EL (cell line): ENCODE results near the gene MFNG.
"Not testable (repeated sequence)": the region's sequence is repeated elsewhere in the genome, so short reads cannot be mapped to it uniquely, and the experiment has no call there.

Experiments
- DNase-seq: peaks from one replicate; pipeline ENCODE4 v3.0.0-alpha.2; 2016

Gene MFNG

DNA sequence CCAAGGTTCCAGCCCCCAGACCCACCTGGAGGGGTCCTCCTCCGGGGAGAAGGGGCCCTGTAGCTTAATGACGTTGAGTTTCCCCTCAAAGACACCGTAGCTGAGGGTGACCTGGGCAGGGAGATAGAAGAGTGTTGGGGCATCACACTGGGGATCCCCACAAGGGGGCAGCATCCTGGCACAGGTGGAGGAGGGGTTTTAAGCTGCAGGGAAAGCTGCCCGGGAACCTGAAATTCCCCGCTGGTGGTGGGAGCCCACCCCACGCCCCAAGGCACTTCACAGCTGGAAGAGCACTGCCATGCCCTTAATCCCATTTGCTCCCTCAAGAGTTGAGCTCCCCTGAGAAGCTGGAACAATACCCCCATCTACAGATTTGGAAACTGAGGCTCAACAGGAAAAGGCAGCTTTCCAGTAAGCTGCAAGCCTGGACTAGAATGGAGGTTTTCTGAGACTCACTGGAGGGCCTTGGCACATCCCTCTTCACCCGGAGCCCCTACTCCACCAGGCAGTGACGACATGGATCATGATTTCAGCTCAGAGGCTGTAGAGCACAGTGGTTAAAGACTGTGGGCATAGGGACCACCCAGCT lies 13.7 kb downstream of the MFNG start:
- peak; percentile 48 for DNase-seq

DNA sequence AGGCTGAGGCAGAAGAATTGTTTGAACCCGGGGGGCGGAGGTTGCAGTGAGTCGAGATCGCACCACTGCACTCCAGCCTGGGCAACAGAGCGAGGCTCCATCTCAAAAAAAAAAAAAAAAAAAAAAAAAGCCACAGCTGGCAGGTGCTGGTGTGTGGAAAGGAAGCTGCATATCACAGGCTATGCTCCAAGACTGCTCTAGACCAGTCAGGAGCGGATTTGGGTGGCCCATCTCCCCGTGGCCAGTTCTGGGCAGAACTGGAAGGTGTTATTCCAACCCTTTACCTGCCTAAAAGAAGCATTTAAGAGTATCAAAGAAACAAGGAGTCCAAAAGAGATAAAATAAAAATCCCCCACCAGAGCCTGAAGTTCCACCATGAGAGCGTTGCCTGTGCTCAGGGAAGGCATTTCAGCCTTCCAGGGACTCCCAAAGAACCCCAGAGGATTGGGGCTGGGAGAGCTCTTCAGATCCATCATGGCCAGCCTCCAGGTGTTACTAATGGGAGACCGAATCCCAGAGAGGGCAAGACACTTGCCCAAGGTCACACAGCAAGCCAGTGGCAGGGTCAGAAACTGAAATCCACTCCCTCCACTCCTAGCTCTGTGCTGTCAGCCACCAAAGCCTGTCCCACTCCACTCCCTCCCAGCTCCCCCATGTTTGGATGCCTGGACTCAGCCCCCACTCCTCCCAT lies 14.3 kb downstream of the MFNG start:
- no peak for DNase-seq

DNA sequence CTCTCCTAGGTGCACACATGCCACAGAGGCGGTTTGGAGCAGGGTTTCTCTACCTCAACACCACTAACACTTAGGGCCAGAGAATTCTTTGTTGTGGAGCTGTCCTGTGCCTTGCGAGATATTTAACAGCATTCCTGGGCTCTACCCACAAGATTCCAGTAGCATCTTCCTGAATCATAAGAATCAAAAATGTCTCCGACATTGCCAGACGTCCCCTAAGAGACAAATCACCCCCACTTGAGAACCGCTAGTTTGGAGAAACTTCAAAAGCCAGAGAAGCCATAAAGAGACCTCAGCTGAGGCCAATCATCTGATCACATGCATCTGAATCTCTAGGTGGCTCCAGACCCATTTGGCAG lies 16.1 kb downstream of the MFNG start:
- DNase-seq, result no peak

DNA sequence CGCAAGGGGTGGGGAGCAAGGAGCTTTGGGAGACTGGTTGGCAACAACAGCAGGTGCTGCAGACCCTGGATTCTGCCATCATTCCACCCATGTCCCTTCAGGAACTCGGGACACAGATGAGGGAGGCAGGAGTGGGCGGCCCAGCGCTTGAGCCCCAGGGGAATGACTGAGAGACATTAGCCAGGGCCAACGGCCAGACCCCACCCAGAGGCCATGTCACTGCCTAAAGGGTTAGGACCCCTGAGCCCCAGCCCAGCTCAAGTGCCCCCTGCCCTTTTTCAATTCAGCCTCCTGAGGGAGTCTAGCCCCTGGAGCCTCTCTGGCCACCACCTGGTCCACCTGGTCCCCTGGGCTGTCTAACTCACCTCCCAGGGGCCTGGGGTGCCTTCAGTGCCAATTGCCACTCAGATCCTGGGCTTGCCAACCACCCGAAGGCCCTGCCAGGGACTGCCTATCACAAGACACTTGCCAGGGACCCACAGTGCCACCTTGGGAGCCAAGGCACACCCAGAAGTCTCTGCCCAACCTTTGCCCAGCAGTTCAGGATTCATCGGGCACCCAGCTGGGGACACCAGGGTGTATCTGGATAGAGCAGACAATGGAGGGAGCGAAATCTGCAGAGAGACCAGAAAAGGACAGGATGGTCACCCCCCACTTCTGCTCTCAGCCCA lies 16.6 kb downstream of the MFNG start:
- DNase-seq, result no peak

DNA sequence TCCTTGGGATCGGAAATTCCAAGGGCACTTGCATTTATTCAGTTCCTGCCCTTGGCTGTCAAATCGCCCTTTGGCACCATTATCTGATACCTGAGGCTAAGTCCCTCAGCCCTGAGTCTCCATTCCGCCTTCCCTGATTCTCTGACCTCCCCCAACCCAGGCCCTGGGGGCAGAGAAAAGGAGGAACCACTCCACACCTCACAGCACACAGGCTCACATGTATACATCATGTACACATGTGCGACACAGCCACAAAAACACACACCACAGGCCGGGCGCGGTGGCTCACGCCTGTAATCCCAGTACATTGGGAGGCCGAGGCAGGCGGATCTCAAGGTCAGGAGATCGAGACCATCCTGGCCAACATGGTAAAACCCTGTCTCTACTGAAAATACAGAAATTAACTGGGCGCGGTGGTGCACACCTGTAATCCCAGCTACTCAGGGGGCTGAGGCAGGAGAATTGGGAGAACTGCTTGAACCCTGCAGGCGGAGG lies 17.9 kb downstream of the MFNG start:
- DNase-seq, result not testable (repeated sequence)

DNA sequence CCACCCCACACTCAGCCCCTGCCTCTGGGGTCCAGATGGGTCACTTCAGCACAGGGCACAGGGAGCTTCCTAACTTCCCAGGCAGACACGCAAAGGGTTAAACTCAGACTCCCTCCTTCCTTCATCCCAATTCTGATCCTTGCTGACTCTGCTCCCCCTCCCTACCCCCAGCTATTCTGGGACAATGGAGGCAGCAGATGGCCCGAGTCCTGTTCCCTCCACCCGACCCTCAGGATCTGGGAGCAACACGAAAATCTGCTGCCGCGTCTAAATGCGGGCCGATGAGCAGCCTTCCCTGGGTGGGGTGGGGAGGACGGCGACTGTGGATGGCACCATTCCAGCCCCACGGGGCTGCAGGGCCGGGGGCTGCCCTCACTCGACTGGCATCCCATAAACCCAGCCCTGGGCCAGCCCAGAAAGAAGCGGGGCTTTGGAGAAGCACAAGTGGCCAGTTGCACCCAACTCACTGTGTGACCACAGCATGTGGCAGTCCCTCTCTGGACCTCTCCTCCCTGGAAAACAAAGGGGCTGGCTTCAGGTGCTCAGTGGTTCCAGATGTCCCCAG lies 18.7 kb downstream of the MFNG start:
- DNase-seq, result no peak

DNA sequence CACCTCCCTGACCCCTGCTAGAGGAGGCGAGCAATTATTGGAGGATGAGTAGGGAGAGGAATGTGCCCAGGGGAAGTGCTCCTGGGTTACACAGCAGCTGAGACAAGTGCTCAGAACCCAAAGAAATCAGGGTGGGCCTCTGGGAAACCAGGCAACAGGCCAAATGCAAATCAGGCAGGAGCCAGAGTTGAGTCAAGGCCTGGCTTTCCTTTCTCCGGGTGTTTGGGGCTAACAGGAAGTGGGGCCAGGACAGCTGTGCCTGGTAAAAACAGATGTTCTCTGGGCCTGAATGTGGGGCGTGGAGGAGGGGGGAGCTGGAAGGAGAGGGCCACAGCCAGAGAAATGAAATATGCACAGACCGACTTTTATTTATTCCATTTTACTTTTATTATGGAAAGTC lies 22.0 kb downstream of the MFNG start:
- peak; percentile 19 for DNase-seq

DNA sequence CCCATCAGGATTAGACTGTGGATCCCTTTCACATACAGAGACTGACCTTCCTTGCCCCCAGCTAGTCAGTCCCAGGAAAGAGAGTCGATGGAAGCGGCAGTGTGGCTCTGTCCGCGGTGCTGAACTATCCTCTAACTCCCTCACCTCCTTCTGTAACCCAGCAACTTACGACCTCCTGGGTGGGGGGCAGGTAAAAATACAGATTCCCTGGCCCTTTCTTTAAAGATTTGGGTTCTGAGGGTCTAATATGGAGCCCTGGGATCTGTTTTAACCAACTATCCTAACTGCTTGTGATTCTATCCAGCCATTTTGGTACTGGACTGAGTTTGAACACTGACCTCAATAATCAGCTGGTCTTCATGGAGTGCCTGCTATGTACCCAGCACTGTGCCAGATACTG lies 23.2 kb downstream of the MFNG start:
- DNase-seq, result peak; percentile 41

DNA sequence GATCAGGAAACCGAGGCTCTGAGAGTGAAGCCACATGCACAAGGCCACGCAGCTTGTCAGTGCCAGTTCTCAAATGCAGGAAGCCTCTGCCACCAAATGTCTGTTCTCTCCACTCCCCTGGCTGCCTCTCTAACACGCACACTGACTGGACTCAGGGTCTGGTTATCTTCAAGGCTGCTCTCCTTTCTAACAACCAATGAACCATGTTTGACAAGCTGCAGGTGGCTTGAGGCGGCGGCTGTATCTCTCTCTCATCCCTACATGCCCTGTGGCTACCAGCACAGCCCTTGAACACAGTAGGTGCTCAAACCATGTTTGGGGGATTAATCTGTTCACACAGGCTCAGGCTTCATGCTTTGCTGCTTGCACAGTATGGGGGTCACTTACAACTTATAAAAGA lies 23.7 kb downstream of the MFNG start:
- no peak for DNase-seq

DNA sequence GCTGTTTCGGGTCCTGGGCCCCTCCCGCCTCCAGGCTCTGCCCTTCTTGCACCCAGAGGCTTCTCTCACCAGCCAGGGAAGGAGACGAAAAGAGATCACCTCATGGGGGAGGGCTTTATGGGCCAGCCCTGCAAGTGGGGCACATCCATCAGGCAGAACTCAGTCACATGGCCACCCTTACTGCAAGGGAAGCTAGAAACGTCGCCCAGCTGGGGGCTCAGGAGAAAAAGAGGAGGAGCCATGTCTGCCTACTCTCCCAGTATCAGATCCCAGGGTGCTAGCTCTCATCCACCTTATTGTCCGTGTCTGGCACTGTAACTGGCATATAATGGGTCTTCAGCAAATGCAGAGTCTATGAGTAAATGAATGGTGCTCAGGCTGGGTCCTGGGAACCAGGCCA lies 24.2 kb downstream of the MFNG start:
- no peak for DNase-seq

DNA sequence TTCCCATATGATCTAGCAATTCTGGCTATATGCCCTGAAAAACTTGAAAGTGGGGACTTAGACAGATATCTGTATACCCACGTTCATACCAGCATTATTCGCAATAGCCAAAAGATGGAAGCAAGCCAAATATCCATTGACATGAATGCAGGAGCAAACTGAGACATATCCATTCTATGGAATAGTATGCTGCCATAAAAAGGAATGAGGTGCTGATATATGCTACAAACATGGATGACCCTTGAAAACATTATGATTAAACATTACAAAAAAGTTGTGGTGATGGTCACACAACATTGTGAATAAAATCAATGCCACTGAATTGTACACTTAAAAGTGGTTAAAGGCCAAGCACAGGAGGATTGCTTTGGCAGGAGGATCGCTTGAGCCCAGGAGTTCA lies 25.5 kb downstream of the MFNG start:
- no peak for DNase-seq

DNA sequence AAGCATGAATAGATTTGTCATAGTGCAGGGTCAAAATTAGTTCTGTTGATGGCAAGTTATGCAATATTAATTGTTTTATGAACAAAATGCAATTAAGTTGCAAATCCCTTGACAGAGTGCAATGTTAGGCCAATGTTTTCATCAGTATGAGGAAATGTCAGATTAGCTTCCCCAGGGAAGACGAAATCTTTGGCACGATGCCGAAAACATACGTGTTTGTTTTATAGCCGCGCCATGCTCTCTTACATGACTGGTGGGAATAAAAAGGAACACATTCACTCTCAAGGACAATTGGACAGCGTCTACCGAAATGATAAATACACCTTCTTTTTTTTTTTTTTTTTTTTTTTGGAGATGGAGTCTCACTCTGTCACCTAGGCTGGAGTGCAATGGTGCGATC lies 27.0 kb downstream of the MFNG start:
- DNase-seq, result no peak

DNA sequence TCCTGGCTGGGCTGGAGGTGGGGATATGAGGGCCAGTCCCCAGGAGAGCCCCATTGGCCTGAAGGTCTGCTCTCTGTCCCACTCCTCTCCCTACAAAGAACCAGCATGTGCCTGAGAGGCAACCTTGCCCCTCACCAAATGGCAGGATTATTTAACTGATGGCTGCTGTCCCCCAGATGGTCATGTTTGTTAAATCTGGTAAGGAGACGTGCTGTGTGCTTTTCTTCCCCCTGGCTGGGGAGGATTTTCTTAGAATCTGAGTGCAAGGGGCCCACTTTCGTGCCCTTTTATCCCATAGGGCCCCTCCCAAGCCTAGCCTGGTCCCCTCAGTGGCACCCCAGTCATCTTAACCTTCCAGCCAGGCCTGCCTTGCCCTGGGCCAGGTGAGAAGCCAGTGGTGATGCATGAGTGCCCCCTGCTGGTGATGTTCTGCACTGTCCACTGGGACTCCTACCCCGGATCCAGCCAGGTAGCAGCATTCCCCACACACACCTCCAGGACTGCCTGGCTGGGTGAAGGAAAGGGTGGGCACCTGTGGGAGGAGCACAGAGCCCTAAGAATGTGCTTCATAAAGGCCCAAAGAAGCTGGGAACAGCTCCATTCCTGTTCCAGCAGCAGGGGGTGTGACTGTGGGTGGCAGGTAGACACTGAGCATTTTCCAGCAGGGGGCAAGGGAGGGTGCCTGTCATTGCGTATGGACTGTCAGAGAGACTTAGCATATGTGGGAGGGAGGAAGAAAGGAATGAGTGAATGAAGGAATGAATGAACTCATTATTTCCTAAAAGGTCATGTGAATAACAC lies 28.9 kb downstream of the MFNG start:
- DNase-seq, result peak; percentile 60

DNA sequence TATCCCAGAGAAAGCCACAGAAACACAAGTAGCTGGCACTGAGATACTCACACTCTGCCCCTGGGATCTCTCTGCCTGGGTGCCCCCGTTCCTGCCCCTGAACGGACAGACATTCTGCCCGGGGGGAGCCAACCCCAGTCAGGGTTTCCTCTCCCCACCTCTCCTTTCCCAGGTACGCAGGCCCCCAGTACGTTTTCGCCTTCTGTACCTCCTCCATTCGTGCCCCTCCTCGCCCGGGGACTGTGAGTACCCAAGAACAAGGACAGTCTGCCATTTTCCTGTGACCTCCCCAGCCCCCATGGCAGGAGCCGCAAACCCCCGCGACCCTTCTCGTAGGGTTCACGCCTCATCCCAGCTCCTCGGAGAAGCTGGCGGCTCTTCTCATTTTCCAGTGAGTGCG lies 29.8 kb downstream of the MFNG start:
- DNase-seq, result no peak

DNA sequence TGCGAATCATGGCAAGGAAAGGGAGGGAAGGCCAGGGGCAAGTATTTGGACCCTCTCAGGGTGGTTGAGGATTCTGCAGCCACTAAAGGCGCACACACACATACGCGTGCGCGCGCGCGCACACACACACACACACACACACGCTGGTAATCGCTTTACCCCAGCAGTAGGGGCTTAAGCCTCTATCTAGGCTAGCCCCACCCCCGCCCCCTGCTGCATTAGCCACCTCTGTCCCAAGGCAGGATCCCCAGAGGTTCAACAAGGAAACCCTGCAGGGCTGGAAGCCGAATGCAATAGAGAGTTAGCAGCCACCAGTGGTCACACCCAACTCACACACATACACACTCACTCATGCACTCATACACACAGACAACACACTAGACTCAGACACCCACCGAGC lies 30.3 kb downstream of the MFNG start:
- DNase-seq, result no peak

DNA sequence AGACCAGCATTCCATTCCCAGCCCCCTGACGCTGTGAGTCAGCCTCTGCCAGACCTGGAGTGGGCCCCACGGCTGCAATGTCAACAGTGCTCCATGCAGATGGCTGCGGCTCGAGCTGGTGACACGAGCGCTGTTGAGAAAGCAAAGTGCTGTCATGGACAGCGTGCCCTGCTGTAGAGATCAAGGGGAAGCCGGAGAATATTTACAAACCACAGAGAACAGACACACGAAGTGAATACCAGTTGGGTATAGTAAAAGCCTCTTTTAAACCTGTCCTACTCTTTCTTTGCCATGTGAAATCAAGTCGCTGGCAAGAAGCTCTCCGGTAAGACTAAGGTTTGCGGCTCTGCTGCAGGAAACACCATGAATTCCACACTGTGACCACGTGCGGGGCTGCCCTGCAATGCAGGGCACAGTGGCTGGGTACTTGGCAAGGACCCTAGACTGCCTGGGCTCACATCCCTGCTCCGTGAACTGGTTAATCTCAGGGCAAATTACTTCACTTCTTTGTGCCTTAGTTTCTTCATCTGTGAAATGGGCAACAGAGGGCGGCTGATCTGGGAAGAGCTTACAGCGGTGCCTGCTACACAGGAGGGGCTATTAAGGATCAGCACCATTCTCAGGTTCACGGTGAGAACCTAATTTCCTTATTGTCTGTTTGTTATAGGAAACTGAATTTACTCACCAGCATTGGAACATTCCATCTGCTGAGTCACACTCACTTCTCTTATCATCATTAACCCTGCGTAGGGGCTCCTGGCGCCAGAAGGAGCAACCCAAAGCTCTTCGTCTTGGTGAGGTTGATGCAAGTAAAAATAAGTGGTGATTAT lies 31.1 kb downstream of the MFNG start:
- peak; percentile 89 for DNase-seq

DNA sequence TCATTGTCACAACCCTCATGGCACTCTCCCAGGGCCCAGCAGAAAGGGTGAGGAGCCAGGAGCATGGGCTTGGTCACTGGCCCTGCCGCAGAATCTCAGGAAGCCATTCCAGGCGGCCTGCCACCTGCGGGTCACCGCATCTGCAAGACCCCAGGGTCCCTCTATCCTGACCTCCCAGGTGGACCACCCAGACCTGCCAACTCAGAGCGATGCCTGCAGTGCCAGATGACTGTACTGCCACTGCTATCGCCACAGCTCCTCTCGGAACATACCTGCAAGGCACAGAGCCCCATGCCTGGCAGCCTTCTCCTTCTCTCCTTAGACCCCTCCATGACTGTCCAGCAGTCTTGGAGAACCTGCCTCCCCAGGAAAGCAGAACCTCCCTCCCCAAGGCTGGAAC lies 32.5 kb downstream of the MFNG start:
- no peak for DNase-seq

DNA sequence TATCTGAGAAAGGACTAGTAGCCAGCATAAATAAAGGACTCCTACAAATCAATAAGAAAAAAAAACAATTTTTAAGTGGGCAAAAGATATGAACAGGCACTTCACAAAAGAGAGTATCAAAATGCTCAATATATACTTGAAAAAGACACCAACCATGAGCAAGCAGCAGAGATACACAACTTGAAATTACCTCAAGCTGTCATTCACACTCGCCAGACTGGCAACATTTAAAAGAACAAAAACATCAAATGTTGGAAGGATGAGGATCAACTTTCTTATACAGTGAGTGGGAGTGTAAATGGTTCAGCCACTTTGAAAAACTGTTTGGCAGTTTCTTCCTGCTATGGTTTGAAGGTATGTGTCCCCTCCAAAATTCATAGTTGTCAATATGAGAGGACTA lies 35.0 kb downstream of the MFNG start:
- no peak for DNase-seq

DNA sequence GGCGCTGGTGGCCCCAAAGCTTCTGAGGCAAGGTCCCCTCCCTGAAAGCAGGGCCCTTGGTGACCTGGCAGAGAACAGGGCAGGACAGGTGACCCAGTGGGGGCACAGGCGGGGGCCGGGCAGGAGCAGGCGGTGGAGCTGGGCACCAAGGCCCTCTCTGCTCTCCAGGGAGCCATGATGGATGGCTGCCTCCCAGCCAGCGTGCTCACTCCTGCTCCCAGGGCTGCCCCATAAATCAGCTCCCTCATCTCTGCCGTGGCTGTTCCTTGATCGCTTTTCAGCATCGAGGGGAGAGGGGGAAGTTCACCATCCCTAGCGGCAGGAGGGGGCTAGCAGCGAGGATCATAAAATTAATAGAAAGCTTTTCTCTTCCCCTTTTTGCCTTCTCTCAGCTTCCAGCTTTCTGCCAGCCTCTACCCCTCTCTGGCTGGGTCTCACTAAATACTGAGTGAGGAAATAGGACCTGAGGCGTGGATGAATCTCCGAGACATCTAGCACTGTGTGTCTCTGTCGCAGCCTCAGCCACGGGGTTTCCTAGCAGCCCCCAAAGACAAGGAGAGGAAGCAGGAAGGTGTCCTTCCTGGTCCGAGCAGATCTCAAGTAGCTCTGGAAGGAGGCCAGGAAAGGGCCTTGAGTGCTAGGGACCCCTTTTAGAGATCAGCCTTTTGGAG lies 36.7 kb downstream of the MFNG start:
- DNase-seq, result no peak

DNA sequence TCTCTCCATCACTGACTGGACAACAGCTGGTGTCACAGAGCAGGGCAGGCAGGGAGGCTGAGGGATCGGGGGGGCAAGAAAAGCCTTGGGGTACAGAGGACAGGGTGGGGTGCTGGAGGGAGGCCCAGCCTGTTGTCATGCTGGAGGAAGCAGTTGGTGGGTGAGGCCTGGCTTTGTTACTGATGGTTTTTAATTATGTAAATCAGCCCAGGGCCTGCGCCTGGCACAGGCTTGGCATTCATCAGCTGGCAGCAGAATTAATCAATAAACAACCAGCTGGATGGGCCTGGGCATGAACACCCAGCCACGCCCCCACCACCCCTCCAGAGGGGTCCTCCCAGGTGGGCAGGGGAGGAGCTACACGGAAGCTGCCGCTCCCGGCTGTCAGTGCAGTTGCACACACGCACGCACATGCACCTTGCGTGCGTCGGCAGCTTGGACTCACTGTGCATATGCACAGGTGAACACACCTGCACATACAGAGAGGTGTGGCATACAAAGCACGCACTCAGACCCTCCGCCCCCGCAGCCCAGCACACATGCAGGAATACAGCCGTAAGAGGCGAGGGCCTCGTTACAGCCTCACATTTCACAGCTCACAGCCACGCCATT lies 37.6 kb downstream of the MFNG start:
- DNase-seq, result no peak

DNA sequence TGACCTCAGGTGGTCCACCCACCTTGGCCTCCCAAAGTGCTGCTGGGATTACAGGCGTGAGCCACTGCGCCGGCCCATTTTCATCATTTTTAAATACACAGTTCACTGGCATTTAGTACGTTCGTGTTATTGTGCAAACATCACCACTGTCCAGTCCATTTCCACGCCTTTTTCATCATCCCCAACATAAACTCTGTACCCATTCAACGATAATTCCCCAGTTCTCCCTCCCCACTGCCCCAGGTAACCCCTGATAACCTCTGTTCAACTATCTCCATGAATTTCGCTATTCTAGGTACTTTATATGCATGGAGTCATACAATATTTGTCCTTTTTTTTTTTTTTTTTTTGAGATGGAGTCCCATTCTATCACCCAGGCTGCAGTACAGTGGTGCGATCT lies 40.7 kb downstream of the MFNG start:
- no peak for DNase-seq
